GM08714 (cell line): ENCODE measurements around the gene CGREF1.
A peak's percentile ranks its signal among the peaks of the same experiment; 100 is the strongest.
"Not testable (repeated sequence)": the region's sequence is repeated elsewhere in the genome, so short reads cannot be mapped to it uniquely, and the experiment has no call there.

Experiments used
- H3K4me3 ChIP-seq: fragments of 200-500 bp; sonication (Bioruptor generic); 2 replicates; pipeline ENCODE4 v1.5.1; 2014; ENCODE audit warnings: mild to moderate bottlenecking, low read length, inconsistent platforms
- ZNF274 ChIP-seq: IDR thresholded peaks from 2 replicates; pipeline ENCODE4 v1.6.1; 2012; ENCODE audit warnings: mild to moderate bottlenecking, low read depth, low read length

Gene CGREF1

GRCh38 chr2:27133195-27133875 is 14.4 kb upstream of the CGREF1 start:
- peak overlapping the region; percentile 82 for H3K4me3 ChIP-seq
- no peak for TF ChIP-seq ZNF274

GRCh38 chr2:27131429-27131828 is 12.5 kb upstream of the CGREF1 start:
- no peak for TF ChIP-seq ZNF274
- no peak overlapping the region for H3K4me3 ChIP-seq

- no peak overlapping the region for H3K4me3 ChIP-seq
Measured at GRCh38 chr2:27130396-27130795, 11.5 kb upstream of the CGREF1 start.

GRCh38 chr2:27128668-27129571 is 10.0 kb upstream of the CGREF1 start:
- no peak overlapping the region for H3K4me3 ChIP-seq
- no peak for TF ChIP-seq ZNF274

More at GRCh38 chr2:27130396-27130795, 11.5 kb upstream of the CGREF1 start:
- no peak for TF ChIP-seq ZNF274

GRCh38 chr2:27127883-27128667 is 9.1 kb upstream of the CGREF1 start:
- H3K4me3 ChIP-seq = no peak overlapping the region
- no peak for TF ChIP-seq ZNF274

GRCh38 chr2:27126252-27126710 is 7.4 kb upstream of the CGREF1 start:
- TF ChIP-seq ZNF274 = no peak
- H3K4me3 ChIP-seq = no peak overlapping the region

GRCh38 chr2:27125104-27125503 is 6.2 kb upstream of the CGREF1 start:
- no peak overlapping the region for H3K4me3 ChIP-seq
- TF ChIP-seq ZNF274 = no peak

- peak within 1 kb of the TSS; percentile 53; the same call in 1 of the 2 replicates for H3K4me3 ChIP-seq
- TF ChIP-seq ZNF274 = no peak
Measured at GRCh38 chr2:27123302-27124150, 4.6 kb upstream of the CGREF1 start, which contains the start of gene ABHD1. ABHD1 (plus strand) TSS chr2:27123815; CDS start chr2:27123949, 134 bp downstream.

- H3K4me3 ChIP-seq = no peak overlapping the region
- TF ChIP-seq ZNF274 = no peak
Measured at GRCh38 chr2:27122791-27123190, 3.9 kb upstream of the CGREF1 start.

GRCh38 chr2:27121906-27122305 is 3.0 kb upstream of the CGREF1 start:
- no peak overlapping the region for H3K4me3 ChIP-seq
- TF ChIP-seq ZNF274 = no peak

- peak overlapping the region; percentile 7; the same call in 1 of the 2 replicates for H3K4me3 ChIP-seq
Measured at GRCh38 chr2:27119330-27119670, 372 bp upstream of the CGREF1 start.

- H3K4me3 ChIP-seq = no peak overlapping the region
- no peak for TF ChIP-seq ZNF274
Measured at GRCh38 chr2:27117995-27118524, 868 bp downstream of the CGREF1 start.

- no peak overlapping the region for H3K4me3 ChIP-seq
- TF ChIP-seq ZNF274 = no peak
Measured at GRCh38 chr2:27115519-27115918, 3.4 kb downstream of the CGREF1 start.

- not testable (repeated sequence) for H3K4me3 ChIP-seq
Measured at GRCh38 chr2:27111392-27112078, 7.4 kb downstream of the CGREF1 start.

GRCh38 chr2:27110603-27111352 is 8.2 kb downstream of the CGREF1 start:
- not testable (repeated sequence) for H3K4me3 ChIP-seq
